GM19240 (cell line): Measurements from ENCODE around the gene PCSK6.

ENCODE experiments used
- DNase-seq: peaks from one replicate; pipeline ENCODE4 v3.0.0; 2011; ENCODE audit warnings: low spot score; ENCODE audit not compliant: insufficient read length

PCSK6 gene

GRCh38 chr15:101483462-101483861 is 6.0 kb downstream of the PCSK6 start:
- no peak for DNase-seq

- no peak for DNase-seq
These were observed 6.8 kb downstream of the PCSK6 start for GRCh38 chr15:101482526-101483371.

GRCh38 chr15:101481917-101482525 is 7.5 kb downstream of the PCSK6 start:
- DNase-seq: no peak

- no peak for DNase-seq
These were observed 8.2 kb downstream of the PCSK6 start for GRCh38 chr15:101481381-101481705.

GRCh38 chr15:101480613-101481380 is 8.7 kb downstream of the PCSK6 start:
- DNase-seq: no peak

GRCh38 chr15:101479851-101480612 is 9.5 kb downstream of the PCSK6 start:
- no peak for DNase-seq

- no peak for DNase-seq
These were observed 10.1 kb downstream of the PCSK6 start for GRCh38 chr15:101479342-101479845.

GRCh38 chr15:101478701-101479341 is 10.7 kb downstream of the PCSK6 start:
- no peak for DNase-seq

GRCh38 chr15:101477851-101478362 is 11.6 kb downstream of the PCSK6 start:
- no peak for DNase-seq

GRCh38 chr15:101476756-101477155 is 12.8 kb downstream of the PCSK6 start:
- no peak for DNase-seq

GRCh38 chr15:101474983-101475382 is 14.5 kb downstream of the PCSK6 start:
- no peak for DNase-seq

- DNase-seq: no peak
These were observed 15.3 kb downstream of the PCSK6 start for GRCh38 chr15:101474233-101474632.

- DNase-seq: no peak
These were observed 17.5 kb downstream of the PCSK6 start for GRCh38 chr15:101472033-101472432.

GRCh38 chr15:101470548-101471239 is 18.8 kb downstream of the PCSK6 start:
- DNase-seq: no peak

- DNase-seq: no peak
These were observed 19.8 kb downstream of the PCSK6 start for GRCh38 chr15:101469520-101470288.

GRCh38 chr15:101466188-101466587 is 23.3 kb downstream of the PCSK6 start:
- no peak for DNase-seq

- DNase-seq: no peak
These were observed 24.4 kb downstream of the PCSK6 start for GRCh38 chr15:101464999-101465669.

GRCh38 chr15:101464256-101464998 is 25.1 kb downstream of the PCSK6 start:
- no peak for DNase-seq
